GM12872 (cell line): ENCODE measurements around the gene FRAS1.

ENCODE experiments used
- CTCF ChIP-seq: IDR thresholded peaks from 3 replicates; pipeline ENCODE4 v1.5.1; 2011; ENCODE audit warnings: low read depth, mild to moderate bottlenecking, low read length, moderate library complexity; ENCODE audit not compliant: insufficient read depth

Gene FRAS1

GRCh38 chr4:78370631-78371372 is 313.7 kb downstream of the FRAS1 start:
- no peak for TF ChIP-seq CTCF

GRCh38 chr4:78372355-78372988 is 315.3 kb downstream of the FRAS1 start:
- TF ChIP-seq CTCF: no peak

GRCh38 chr4:78377555-78377954 is 320.4 kb downstream of the FRAS1 start:
- no peak for TF ChIP-seq CTCF

GRCh38 chr4:78379040-78379439 is 321.9 kb downstream of the FRAS1 start:
- TF ChIP-seq CTCF: no peak

- no peak for TF ChIP-seq CTCF
Observed at GRCh38 chr4:78379991-78380729, 323.0 kb downstream of the FRAS1 start.

GRCh38 chr4:78386679-78387078 is 329.6 kb downstream of the FRAS1 start:
- no peak for TF ChIP-seq CTCF

GRCh38 chr4:78395642-78396041 is 338.5 kb downstream of the FRAS1 start:
- no peak for TF ChIP-seq CTCF
